Loucy (cell line): ENCODE results near the gene EMC6.

Experiments
- H2AFZ ChIP-seq: fragments of 200-600 bp; sonication (generic); 2 replicates; pipeline ENCODE4 v1.6.0; 2016; ENCODE audit warnings: antibody characterized with exemption, mild to moderate bottlenecking, low read length, moderate library complexity
- H3F3A ChIP-seq: fragments of 200-600 bp; 2 replicates; pipeline ENCODE4 v1.6.0; 2016; ENCODE audit warnings: antibody characterized with exemption, low read depth, mild to moderate bottlenecking
- H3K27me3 ChIP-seq: fragments of 200-600 bp; sonication (generic); 2 replicates; pipeline ENCODE4 v1.6.1; 2014; ENCODE audit warnings: low read length, mild to moderate bottlenecking; ENCODE audit not compliant: insufficient read depth, poor library complexity, severe bottlenecking
- H3K36me3 ChIP-seq: fragments of 200-600 bp; sonication (generic); 2 replicates; pipeline ENCODE4 v1.6.1; 2016; ENCODE audit warnings: low read length; ENCODE audit not compliant: insufficient read depth
- H3K4me1 ChIP-seq: fragments of 200-600 bp; sonication (generic); 2 replicates; pipeline ENCODE4 v1.5.1; 2014; ENCODE audit warnings: low read length, mild to moderate bottlenecking; ENCODE audit not compliant: insufficient read depth, poor library complexity, severe bottlenecking
- H3K4me2 ChIP-seq: fragments of 200-600 bp; sonication (generic); 2 replicates; pipeline ENCODE4 v1.6.0; 2014; ENCODE audit warnings: antibody characterized with exemption, low read length, low read depth, mild to moderate bottlenecking; ENCODE audit not compliant: poor library complexity, severe bottlenecking
- H3K4me3 ChIP-seq: fragments of 200-600 bp; sonication (generic); 2 replicates; pipeline ENCODE4 v1.5.1; 2014; ENCODE audit warnings: low read length, mild to moderate bottlenecking, mixed read lengths; ENCODE audit not compliant: poor library complexity, severe bottlenecking
- H3K79me2 ChIP-seq: fragments of 200-600 bp; sonication (generic); 2 replicates; pipeline ENCODE4 v1.6.1; 2014; ENCODE audit warnings: low read length; ENCODE audit not compliant: insufficient read depth
- H3K9ac ChIP-seq: fragments of 200-600 bp; sonication (generic); 2 replicates; pipeline ENCODE4 v1.6.0; 2014; ENCODE audit warnings: mild to moderate bottlenecking, low read depth, low read length, moderate library complexity; ENCODE audit not compliant: poor library complexity, severe bottlenecking
- H3K9me2 ChIP-seq: fragments of 200-600 bp; sonication (generic); replicated peaks from 2 replicates; pipeline ENCODE4 v1.6.1; 2016; ENCODE audit warnings: low read depth, low read length, mixed read lengths
- H3K9me3 ChIP-seq: fragments of 200-600 bp; sonication (generic); 2 replicates; pipeline ENCODE4 v1.6.1; 2014; ENCODE audit warnings: mild to moderate bottlenecking, antibody characterized with exemption, low read length, low read depth; ENCODE audit not compliant: insufficient read depth
- H4K20me1 ChIP-seq: fragments of 200-600 bp; sonication (generic); 2 replicates; pipeline ENCODE4 v1.6.0; 2014; ENCODE audit warnings: antibody characterized with exemption, low read length, mild to moderate bottlenecking; ENCODE audit not compliant: insufficient read depth, poor library complexity, severe bottlenecking
- EZH2phosphoT487 ChIP-seq: fragments of 200-600 bp; IDR thresholded peaks from 2 replicates; pipeline ENCODE4 v1.6.1; 2018; ENCODE audit warnings: antibody characterized with exemption, mild to moderate bottlenecking, moderate library complexity, borderline replicate concordance
- TF ChIP-seq, protein P1 (sequence below): fragments of 200-600 bp; sonication (generic); conservative IDR thresholded peaks from 2 replicates; pipeline ENCODE4 v1.5.1; 2014; ENCODE audit warnings: mild to moderate bottlenecking, antibody characterized with exemption, low read length

Gene EMC6

DNA sequence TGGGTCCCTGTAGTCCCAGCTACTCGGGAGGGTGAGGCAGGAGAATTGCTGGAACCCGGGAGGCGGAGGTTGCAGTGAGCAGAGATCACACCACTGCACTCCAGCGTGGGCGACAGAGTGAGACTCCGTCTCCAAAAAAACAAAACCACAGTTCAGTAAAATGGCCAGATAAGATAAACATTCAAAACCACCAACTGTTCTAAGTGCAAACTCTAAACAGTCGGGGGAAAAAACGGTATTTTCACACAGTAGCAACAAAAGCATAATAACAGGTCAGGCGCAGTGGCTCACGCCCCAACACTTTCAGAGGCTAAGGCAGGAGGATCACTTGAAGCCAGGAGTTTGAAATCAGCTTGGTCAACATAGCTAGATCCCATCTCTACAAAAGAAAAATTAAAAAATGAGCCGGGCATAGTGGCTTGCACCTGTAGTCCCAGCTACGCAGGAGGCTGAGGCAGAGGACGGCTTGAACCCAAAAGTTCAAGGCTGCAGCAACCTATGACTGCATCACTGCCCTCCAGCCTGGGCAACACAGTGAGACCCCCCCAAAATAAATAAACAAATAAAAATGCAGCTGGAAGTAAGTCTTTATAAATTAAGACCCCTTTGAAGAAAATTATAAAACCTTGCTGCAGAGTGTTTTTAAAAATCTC, 44.3 kb downstream of the EMC6 start:
- H2AFZ ChIP-seq, result no peak overlapping the region
- H3K36me3 ChIP-seq, result peaks cover 23% of the 10 kb centered on the region; the same call in 1 of the 2 replicates
- peak overlapping the region; percentile 74 for H3K9ac ChIP-seq
- TF ChIP-seq, protein P1, sequence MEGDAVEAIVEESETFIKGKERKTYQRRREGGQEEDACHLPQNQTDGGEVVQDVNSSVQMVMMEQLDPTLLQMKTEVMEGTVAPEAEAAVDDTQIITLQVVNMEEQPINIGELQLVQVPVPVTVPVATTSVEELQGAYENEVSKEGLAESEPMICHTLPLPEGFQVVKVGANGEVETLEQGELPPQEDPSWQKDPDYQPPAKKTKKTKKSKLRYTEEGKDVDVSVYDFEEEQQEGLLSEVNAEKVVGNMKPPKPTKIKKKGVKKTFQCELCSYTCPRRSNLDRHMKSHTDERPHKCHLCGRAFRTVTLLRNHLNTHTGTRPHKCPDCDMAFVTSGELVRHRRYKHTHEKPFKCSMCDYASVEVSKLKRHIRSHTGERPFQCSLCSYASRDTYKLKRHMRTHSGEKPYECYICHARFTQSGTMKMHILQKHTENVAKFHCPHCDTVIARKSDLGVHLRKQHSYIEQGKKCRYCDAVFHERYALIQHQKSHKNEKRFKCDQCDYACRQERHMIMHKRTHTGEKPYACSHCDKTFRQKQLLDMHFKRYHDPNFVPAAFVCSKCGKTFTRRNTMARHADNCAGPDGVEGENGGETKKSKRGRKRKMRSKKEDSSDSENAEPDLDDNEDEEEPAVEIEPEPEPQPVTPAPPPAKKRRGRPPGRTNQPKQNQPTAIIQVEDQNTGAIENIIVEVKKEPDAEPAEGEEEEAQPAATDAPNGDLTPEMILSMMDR, result no peak
- no peak for TF ChIP-seq EZH2phosphoT487
- H3K9me2 ChIP-seq, result no peaks in the 10 kb centered on the region
- peak overlapping the region; percentile 56 for H3K4me2 ChIP-seq
- peak overlapping the region; percentile 5 for H3K4me3 ChIP-seq
- H4K20me1 ChIP-seq, result no peaks in the 10 kb centered on the region
- H3K4me1 ChIP-seq, result peaks cover 50% of the 10 kb centered on the region
- peaks cover 18% of the 10 kb centered on the region; the same call in 1 of the 2 replicates for H3F3A ChIP-seq
- H3K27me3 ChIP-seq, result no peaks in the 10 kb centered on the region
- 0 out of 2 replicates have a peak, but pooled peaks cover 4% of the 10 kb centered on the region for H3K79me2 ChIP-seq
- H3K9me3 ChIP-seq, result no peaks in the 10 kb centered on the region

DNA sequence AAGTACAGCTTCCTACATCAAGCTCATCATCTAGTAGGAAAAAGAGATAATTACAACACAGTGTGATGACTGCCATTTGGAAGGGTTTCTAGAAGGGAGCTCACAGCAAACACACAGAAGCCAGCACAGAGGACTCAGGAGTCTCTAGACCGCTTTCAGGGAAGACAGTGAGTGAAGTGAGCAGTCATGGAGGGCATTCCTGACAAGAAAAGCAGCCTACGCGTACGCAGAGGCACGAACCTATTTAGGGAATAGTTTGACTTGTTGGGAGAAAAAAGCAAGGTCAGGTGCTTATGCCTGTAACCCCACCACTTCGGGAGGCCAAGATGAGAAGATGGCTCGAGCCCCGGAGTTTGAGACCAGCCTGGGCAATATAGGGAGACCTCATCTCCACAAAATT, 46.7 kb downstream of the EMC6 start:
- no peak overlapping the region for H3K4me3 ChIP-seq
- H4K20me1 ChIP-seq, result no peaks in the 10 kb centered on the region
- no peak overlapping the region for H3K4me2 ChIP-seq
- peaks cover 23% of the 10 kb centered on the region; the same call in 1 of the 2 replicates for H3K36me3 ChIP-seq
- H3F3A ChIP-seq, result peaks cover 18% of the 10 kb centered on the region; the same call in 1 of the 2 replicates
- H3K9me2 ChIP-seq, result no peaks in the 10 kb centered on the region
- no peak overlapping the region for H2AFZ ChIP-seq
- TF ChIP-seq, protein P1, result no peak
- TF ChIP-seq EZH2phosphoT487, result no peak
- H3K9me3 ChIP-seq, result no peaks in the 10 kb centered on the region
- H3K4me1 ChIP-seq, result peaks cover 67% of the 10 kb centered on the region
- peak overlapping the region; percentile 1 for H3K9ac ChIP-seq
- no peaks in the 10 kb centered on the region for H3K27me3 ChIP-seq
- H3K79me2 ChIP-seq, result peaks cover 14% of the 10 kb centered on the region; the same call in 1 of the 2 replicates

DNA sequence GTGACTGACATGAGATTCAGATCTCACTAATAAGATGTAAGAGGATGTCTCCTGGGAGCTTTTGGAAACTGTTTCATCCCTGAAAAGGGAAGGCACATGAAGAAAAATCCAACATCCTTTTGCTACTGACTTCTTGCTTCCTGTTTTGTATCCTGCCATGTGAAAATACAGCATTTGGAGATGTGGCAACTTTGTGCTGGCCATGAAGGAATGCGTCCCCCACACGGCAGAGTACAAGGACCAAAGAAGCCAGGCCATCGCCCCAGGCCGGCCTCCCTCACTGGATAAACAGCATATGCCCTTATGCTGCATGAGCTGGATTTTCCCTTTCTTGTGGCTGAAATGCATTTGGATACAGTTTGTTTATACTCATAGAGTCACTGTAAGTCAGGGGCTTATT, 49.6 kb downstream of the EMC6 start:
- Histone ChIP-seq H3K36me3 (peaks cover 21% of the 10 kb centered on the region; the same call in 1 of the 2 replicates), H3K27me3 (no peaks in the 10 kb centered on the region), H3K4me1 (peaks cover 60% of the 10 kb centered on the region)

More for the DNA sequence above, 49.6 kb downstream of the EMC6 start:
- no peak overlapping the region for H2AFZ ChIP-seq
- no peak overlapping the region for H3K9ac ChIP-seq
- H3F3A ChIP-seq, result no peaks in the 10 kb centered on the region
- no peak for TF ChIP-seq EZH2phosphoT487
- TF ChIP-seq, protein P1, result no peak
- H3K79me2 ChIP-seq, result peaks cover 34% of the 10 kb centered on the region
- peak overlapping the region; percentile 34 for H3K4me2 ChIP-seq
- no peak overlapping the region for H3K4me3 ChIP-seq
- no peaks in the 10 kb centered on the region for H4K20me1 ChIP-seq
- no peaks in the 10 kb centered on the region for H3K9me2 ChIP-seq
- H3K9me3 ChIP-seq, result no peaks in the 10 kb centered on the region
